Measurements from ENCODE around the gene GABBR1. TPM values are rescaled to one million over a fixed set of nuclear protein-coding genes. Genes with fewer than 3 reads are reported as not detected.

GABBR1 gene
- total and polyA plus RNA-seq, 4 donors, result 1.1 to 4.7 (median 1.4) TPM

DNA sequence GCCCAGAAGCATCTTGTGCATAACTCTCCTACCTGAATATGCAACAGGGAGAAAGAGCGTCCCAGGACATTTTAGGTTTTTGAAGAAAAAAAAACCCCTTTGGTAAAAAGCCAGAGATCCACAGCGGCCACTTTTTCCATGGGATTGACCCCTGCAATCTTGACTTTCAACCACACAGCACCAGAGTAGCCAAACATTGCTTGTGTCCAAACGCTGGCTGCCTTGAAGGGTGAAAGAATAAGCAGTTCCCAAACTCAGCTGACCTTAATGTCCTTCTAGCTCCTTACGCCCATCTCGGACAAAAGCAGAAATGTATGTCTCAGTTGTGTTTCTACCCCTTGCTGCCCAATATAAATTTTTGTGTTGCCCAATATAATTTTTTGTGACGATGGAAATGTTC lies 22.7 kb upstream of the GABBR1 start:
- no peak for DNase-seq (ENCODE audit: low spot score)
- H3K27ac ChIP-seq (ENCODE audit: low read depth in 1 of 2, low read length in 2 of 2), result no peak overlapping the region
- H3K9ac ChIP-seq (ENCODE audit: low read depth in 1 of 2, low read length in 2 of 2), result no peak overlapping the region
- WGBS, result 61% methylated on average over 6 of the region's 6 CpGs
- H3K4me1 ChIP-seq (ENCODE audit: control insufficient read depth in 4 of 4, insufficient read depth in 4 of 4, low read length in 3 of 4), result no peaks in the 10 kb centered on the region
- H3K4me3 ChIP-seq (ENCODE audit: low read depth in 1 of 3, low read length in 3 of 3), result no peak overlapping the region
- H3K9me3 ChIP-seq (ENCODE audit: control insufficient read depth in 4 of 4, low read length in 3 of 4), result no peaks in the 10 kb centered on the region
- TF ChIP-seq, protein P1, sequence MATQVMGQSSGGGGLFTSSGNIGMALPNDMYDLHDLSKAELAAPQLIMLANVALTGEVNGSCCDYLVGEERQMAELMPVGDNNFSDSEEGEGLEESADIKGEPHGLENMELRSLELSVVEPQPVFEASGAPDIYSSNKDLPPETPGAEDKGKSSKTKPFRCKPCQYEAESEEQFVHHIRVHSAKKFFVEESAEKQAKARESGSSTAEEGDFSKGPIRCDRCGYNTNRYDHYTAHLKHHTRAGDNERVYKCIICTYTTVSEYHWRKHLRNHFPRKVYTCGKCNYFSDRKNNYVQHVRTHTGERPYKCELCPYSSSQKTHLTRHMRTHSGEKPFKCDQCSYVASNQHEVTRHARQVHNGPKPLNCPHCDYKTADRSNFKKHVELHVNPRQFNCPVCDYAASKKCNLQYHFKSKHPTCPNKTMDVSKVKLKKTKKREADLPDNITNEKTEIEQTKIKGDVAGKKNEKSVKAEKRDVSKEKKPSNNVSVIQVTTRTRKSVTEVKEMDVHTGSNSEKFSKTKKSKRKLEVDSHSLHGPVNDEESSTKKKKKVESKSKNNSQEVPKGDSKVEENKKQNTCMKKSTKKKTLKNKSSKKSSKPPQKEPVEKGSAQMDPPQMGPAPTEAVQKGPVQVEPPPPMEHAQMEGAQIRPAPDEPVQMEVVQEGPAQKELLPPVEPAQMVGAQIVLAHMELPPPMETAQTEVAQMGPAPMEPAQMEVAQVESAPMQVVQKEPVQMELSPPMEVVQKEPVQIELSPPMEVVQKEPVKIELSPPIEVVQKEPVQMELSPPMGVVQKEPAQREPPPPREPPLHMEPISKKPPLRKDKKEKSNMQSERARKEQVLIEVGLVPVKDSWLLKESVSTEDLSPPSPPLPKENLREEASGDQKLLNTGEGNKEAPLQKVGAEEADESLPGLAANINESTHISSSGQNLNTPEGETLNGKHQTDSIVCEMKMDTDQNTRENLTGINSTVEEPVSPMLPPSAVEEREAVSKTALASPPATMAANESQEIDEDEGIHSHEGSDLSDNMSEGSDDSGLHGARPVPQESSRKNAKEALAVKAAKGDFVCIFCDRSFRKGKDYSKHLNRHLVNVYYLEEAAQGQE (IDR thresholded peaks at IDR 0.05), result no peak
- TF ChIP-seq EGR1 (IDR thresholded peaks at IDR 0.05; ENCODE audit: low read depth in 2 of 2), result no peak
- TF ChIP-seq RAD21 (IDR thresholded peaks at IDR 0.05), result no peak
- TF ChIP-seq JUND (IDR thresholded peaks at IDR 0.05), result no peak
- no peak for TF ChIP-seq MAX (IDR thresholded peaks at IDR 0.05)
- no peak for TF ChIP-seq TAF1 (conservative IDR thresholded peaks at IDR 0.05)
- TF ChIP-seq SP1 (IDR thresholded peaks at IDR 0.05), result no peak
- TF ChIP-seq FOXA1 (IDR thresholded peaks at IDR 0.05), result no peak
- H3K27me3 ChIP-seq (ENCODE audit: control insufficient read depth in 4 of 4, insufficient read depth in 4 of 4, low read length in 3 of 4), result peaks cover 0 to 3% (median under 1%) of the 10 kb centered on the region in 4 donors
- H3K36me3 ChIP-seq (ENCODE audit: control insufficient read depth in 4 of 4, insufficient read depth in 3 of 4, low read depth in 1 of 4, low read length in 3 of 4), result no peaks in the 10 kb centered on the region

- DNase-seq (ENCODE audit: low spot score), result no peak
- WGBS, result 12% methylated on average over 8 of the region's 8 CpGs
- Histone ChIP-seq H3K4me3 (ENCODE audit: low read depth in 1 of 3, low read length in 3 of 3) (no peak overlapping the region), H3K27me3 (ENCODE audit: control insufficient read depth in 4 of 4, insufficient read depth in 4 of 4, low read length in 3 of 4) (peaks cover 0 to 3% (median 0%) of the 10 kb centered on the region in 4 donors), H3K9ac (ENCODE audit: low read depth in 1 of 2, low read length in 2 of 2) (no peak overlapping the region), H3K4me1 (ENCODE audit: control insufficient read depth in 4 of 4, insufficient read depth in 4 of 4, low read length in 3 of 4) (peaks cover 0 to 4% (median 3%) of the 10 kb centered on the region in 4 donors), H3K27ac (ENCODE audit: low read depth in 1 of 2, low read length in 2 of 2) (no peak overlapping the region), H3K9me3 (ENCODE audit: control insufficient read depth in 4 of 4, low read length in 3 of 4) (no peaks in the 10 kb centered on the region), H3K36me3 (ENCODE audit: control insufficient read depth in 4 of 4, insufficient read depth in 3 of 4, low read depth in 1 of 4, low read length in 3 of 4) (no peaks in the 10 kb centered on the region)
- peak; percentile 37 to 65 for TF ChIP-seq RAD21 (IDR thresholded peaks at IDR 0.05)
- no peak for TF ChIP-seq JUND (IDR thresholded peaks at IDR 0.05)
- TF ChIP-seq, protein P2, sequence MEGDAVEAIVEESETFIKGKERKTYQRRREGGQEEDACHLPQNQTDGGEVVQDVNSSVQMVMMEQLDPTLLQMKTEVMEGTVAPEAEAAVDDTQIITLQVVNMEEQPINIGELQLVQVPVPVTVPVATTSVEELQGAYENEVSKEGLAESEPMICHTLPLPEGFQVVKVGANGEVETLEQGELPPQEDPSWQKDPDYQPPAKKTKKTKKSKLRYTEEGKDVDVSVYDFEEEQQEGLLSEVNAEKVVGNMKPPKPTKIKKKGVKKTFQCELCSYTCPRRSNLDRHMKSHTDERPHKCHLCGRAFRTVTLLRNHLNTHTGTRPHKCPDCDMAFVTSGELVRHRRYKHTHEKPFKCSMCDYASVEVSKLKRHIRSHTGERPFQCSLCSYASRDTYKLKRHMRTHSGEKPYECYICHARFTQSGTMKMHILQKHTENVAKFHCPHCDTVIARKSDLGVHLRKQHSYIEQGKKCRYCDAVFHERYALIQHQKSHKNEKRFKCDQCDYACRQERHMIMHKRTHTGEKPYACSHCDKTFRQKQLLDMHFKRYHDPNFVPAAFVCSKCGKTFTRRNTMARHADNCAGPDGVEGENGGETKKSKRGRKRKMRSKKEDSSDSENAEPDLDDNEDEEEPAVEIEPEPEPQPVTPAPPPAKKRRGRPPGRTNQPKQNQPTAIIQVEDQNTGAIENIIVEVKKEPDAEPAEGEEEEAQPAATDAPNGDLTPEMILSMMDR (IDR thresholded peaks at IDR 0.05; ENCODE audit: low read depth, low read length, missing input control), result peak; percentile 59
Measured at GRCh38 chr6:29653452-29654038, 20.6 kb upstream of the GABBR1 start.

GRCh38 chr6:29652198-29652584 lies 19.2 kb upstream of the GABBR1 start:
- TF ChIP-seq GABPA (IDR thresholded peaks at IDR 0.05 in 1 of 2, conservative IDR thresholded peaks at IDR 0.05 in 1 of 2) (no peak), NR2F2 (IDR thresholded peaks at IDR 0.05) (no peak), ATF3 (IDR thresholded peaks at IDR 0.05) (no peak), HNF4A (conservative IDR thresholded peaks at IDR 0.05) (no peak), RAD21 (IDR thresholded peaks at IDR 0.05) (no peak), FOXA1 (IDR thresholded peaks at IDR 0.05) (no peak), FOXA2 (IDR thresholded peaks at IDR 0.05) (no peak)
- H3K27ac ChIP-seq (ENCODE audit: low read depth in 1 of 2, low read length in 2 of 2), result no peak overlapping the region
- H3K27me3 ChIP-seq (ENCODE audit: control insufficient read depth in 4 of 4, insufficient read depth in 4 of 4, low read length in 3 of 4), result no peaks in the 10 kb centered on the region
- DNase-seq (ENCODE audit: low spot score), result no peak
- H3K4me1 ChIP-seq (ENCODE audit: control insufficient read depth in 4 of 4, insufficient read depth in 4 of 4, low read length in 3 of 4), result peaks cover 0 to 4% (median 3%) of the 10 kb centered on the region in 4 donors
- H3K36me3 ChIP-seq (ENCODE audit: control insufficient read depth in 4 of 4, insufficient read depth in 3 of 4, low read depth in 1 of 4, low read length in 3 of 4), result no peaks in the 10 kb centered on the region
- 84% methylated on average over 10 of the region's 10 CpGs for WGBS
- H3K9ac ChIP-seq (ENCODE audit: low read depth in 1 of 2, low read length in 2 of 2), result no peak overlapping the region
- no peak overlapping the region for H3K4me3 ChIP-seq (ENCODE audit: low read depth in 1 of 3, low read length in 3 of 3)
- H3K9me3 ChIP-seq (ENCODE audit: control insufficient read depth in 4 of 4, low read length in 3 of 4), result no peaks in the 10 kb centered on the region
